GM18498 (cell line): ENCODE measurements around the gene CCDC57.

Experiments
- ATAC-seq: cut with Tn5 transposase; IDR thresholded peaks from one replicate; pipeline ENCODE4 v1.9.1; 2021; ENCODE audit warnings: mild to moderate bottlenecking, moderate library complexity; ENCODE audit not compliant: unreplicated experiment

CCDC57 gene

DNA sequence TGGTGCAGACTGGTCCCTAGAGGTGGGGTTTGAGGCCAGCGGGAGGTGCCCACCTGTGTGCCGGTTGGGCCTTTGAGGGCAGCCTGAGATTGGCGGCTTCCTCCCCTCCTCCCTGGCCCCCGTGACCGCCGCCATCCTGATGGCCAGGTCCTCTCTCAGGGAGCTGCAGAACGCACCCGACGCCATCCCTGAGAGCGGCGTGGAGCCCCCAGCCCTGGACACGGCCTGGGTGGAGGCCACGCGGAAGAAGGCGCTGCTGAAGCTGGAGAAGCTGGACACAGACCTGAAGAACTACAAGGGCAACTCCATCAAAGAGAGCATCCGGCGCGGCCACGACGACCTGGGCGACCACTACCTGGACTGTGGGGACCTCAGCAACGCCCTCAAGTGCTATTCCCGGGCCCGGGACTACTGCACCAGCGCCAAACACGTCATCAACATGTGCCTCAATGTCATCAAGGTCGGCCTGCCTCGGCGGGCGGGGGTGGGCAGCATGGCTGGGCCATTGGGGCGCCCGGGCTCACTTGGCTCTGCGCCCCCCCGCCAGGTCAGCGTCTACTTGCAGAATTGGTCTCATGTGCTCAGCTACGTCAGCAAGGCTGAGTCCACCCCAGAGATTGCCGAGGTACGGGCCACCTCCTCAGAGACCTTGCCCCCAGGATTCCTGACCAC, 158.2 kb downstream of the CCDC57 start:
- ATAC-seq: no peak

DNA sequence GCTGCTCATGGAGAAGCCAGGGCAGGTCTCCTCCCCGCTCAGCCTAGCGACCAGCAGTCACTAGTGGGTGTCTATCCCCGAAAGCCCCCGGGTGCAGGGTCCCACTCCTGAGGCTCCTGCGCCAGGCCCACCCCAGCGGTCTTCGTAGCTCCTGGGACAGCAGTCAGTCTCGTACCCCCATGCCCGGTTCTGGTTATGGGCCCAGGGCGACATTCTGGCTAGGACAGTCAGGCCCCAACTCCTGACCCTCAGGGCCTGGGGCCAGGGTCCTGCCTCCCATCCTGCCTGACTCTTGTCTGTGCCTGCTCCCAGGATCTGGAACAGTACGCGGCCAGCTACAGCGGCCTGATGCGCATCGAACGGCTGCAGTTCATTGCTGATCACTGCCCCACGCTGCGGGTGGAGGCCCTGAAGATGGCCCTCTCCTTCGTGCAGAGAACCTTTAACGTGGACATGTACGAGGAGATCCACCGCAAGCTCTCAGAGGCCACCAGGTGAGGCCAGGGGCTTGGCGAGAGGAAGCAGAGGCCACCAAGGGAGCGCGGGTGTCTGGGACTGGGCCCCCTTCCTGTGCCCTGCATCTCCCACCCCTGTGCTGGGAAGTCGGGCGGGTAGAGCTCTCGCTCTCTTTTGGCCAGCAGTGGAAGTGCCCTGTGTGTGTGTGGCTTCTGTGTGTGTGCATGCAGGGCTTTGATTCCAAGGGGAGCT, 158.9 kb downstream of the CCDC57 start:
- no peak for ATAC-seq

DNA sequence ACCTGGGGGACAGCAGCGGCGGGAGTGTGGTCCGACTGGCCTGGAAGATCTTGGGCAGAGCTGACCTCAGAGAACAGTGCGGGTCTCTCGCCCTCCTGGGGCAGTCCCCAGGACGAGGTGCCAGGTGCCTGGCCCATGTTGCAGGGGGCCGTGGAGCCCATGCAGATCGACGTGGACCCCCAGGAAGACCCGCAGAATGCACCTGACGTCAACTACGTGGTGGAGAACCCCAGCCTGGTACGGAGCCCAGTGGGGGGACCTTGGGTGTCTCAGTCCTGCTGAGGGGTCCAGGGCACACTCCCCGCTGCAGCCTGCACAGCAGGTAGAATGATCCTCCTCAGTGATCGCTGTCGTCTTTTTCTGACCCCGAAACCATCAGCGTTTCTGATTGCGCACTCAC, 159.5 kb downstream of the CCDC57 start:
- ATAC-seq: no peak

DNA sequence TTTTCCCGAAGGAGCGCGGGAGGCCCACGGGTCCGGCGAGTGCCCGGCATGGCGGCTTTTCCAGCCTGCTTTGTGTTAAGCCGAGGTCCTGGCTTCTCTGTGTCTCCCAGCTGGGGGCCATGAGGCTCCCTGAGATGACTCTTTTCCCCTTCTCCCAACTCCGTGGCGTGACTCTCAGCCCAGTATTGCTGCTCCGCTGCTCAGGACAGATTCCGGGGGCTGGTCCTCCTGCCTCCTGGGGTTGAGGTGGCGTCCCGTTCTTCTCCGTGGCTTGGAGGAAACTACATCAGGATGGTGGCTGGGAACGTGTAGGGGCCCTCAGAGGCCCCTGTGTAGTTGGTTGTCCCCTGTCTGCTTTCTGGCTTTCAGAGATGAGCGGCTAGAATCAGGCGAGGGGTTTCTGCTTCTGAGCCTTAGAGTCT, 160.0 kb downstream of the CCDC57 start:
- ATAC-seq: no peak

DNA sequence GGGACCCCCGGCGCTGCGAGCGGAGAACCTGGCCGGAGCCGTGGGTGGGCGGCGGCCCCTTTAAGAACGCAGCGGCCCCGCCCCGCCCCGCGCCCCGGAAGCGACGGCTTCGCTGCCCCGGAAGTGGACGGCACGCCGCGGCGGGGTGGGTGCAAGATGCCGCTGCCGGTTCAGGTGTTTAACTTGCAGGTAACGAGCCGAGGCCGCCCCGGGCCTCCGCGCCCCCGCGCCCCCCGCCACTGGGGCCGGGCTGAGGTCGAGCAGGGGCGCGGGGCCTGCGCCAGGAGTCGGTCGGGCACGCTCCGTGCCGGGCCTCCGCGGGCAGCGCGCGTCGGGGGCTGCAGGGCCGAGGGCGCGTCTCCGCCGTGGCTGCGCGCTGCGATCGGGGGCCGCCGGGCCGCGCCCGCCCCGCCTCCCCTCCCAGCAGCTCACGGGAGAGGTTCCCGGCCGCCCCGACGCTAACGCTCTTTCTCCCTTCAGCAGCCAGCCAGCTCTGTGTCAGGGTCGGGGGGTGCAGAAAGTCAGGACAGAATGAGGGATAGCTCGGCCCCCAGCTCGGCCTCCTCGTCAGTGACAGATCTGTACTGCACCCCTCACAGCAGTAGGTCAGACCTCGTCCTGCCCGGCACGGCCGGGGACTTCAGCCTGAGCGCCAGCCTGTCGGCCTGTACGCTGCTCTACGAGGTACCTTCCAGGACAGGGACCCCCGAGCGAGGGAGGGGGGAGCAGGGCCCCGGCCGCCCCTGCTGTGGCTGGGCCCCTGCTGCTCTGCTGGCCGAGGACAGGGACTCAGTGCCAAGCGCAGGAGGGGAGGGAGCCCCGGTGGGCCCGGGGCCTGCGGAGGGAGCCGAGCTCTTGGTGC, 160.6 kb downstream of the CCDC57 start, which contains the start of the genes GPS1 and RFNG:
GPS1 (plus strand) TSS at position 123 of the 862 bp plus-strand sequence; CDS start at position 157, 34 bp downstream.
RFNG (minus strand) TSS at position 36 of the 862 bp plus-strand sequence. CDS start 45 bp downstream, outside the sequence.
- peak; percentile 73 for ATAC-seq
